ENCODE data around the gene ATP5F1B.
A peak's percentile ranks its signal among the peaks of the same experiment; 100 is the strongest.

ATP5F1B gene

DNA sequence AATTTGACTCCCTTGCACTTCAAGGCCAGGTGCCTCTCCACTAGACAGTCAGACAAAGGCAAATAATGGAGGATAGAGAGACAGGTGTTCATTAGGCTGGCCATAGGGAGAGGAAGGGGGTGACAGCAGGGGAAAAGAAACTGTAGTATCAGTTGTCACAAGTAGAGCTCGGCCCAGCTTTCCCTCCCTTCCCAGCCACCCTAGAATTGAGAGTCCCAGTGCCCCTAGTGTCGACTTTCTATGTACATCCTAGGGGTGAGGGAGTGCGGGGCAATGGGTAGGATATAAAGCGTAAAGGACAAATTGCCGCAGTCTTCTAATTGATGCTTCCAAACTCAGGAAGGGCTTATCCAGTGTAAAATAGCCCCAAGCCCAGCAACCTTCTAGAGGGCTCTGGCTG, 54.7 kb downstream of the ATP5F1B start:
- POLR2A ChIA-PET = no interaction called here
- CTCF ChIA-PET = interaction anchor here (1.1 to 2.9 kb wide), 3 partner anchors 10 to 77 kb away, joined by 3 to 12 read pairs (median 6); no protein-coding TSS in a partner anchor
- no peak for DNase-seq (ENCODE audit: extremely low spot score)
- TF ChIP-seq HDGF (IDR thresholded peaks at IDR 0.05; ENCODE audit: borderline replicate concordance) (no peak), FOXA1 (IDR thresholded peaks at IDR 0.05) (no peak), SP1 (IDR thresholded peaks at IDR 0.05) (no peak), SUZ12 (IDR thresholded peaks at IDR 0.05) (no peak), NFRKB (IDR thresholded peaks at IDR 0.05) (no peak), ELF4 (IDR thresholded peaks at IDR 0.05) (no peak), CTBP1 (IDR thresholded peaks at IDR 0.05; ENCODE audit: borderline replicate concordance) (no peak)

GRCh38 chr12:56590237-56590830, 55.5 kb downstream of the ATP5F1B start:
- peak; percentile 51 for DNase-seq (ENCODE audit: extremely low spot score)
- TF ChIP-seq, protein P1, sequence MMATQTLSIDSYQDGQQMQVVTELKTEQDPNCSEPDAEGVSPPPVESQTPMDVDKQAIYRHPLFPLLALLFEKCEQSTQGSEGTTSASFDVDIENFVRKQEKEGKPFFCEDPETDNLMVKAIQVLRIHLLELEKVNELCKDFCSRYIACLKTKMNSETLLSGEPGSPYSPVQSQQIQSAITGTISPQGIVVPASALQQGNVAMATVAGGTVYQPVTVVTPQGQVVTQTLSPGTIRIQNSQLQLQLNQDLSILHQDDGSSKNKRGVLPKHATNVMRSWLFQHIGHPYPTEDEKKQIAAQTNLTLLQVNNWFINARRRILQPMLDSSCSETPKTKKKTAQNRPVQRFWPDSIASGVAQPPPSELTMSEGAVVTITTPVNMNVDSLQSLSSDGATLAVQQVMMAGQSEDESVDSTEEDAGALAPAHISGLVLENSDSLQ (IDR thresholded peaks at IDR 0.05) = peak; percentile 68
- TF ChIP-seq NFRKB (IDR thresholded peaks at IDR 0.05) = no peak
- CTCF ChIA-PET = interaction anchor here (2.0 to 2.9 kb wide), 2 partner anchors 10 to 76 kb away, joined by 6 to 12 read pairs; no protein-coding TSS in a partner anchor
- POLR2A ChIA-PET = no interaction called here

- CTCF ChIA-PET = interaction anchor here (0.9 to 2.9 kb wide), 3 partner anchors 9 to 75 kb away, joined by 4 to 12 read pairs (median 6); no protein-coding TSS in a partner anchor
- POLR2A ChIA-PET = no interaction called here
- DNase-seq (ENCODE audit: extremely low spot score) = no peak
- TF ChIP-seq FOXM1 (IDR thresholded peaks at IDR 0.05; ENCODE audit: borderline replicate concordance) (no peak), FOXA1 (IDR thresholded peaks at IDR 0.05) (no peak), SUZ12 (IDR thresholded peaks at IDR 0.05) (no peak), CTBP1 (IDR thresholded peaks at IDR 0.05; ENCODE audit: borderline replicate concordance) (no peak), NFRKB (IDR thresholded peaks at IDR 0.05) (no peak), L3MBTL2 (conservative IDR thresholded peaks at IDR 0.05) (no peak), LEF1 (IDR thresholded peaks at IDR 0.05; ENCODE audit: borderline replicate concordance) (no peak)
These were observed 56.0 kb downstream of the ATP5F1B start for GRCh38 chr12:56589783-56590182.

Data from HEK293T (cell line).